HPDE6-E6E7 (cell line): ENCODE results near the gene SMIM24.
"Not testable (repeated sequence)": the region's sequence is repeated elsewhere in the genome, so short reads cannot be mapped to it uniquely, and the experiment has no call there.

Source experiments
- DNase-seq: peaks from one replicate; pipeline ENCODE4 v3.0.0; 2011; ENCODE audit warnings: missing footprints; ENCODE audit errors: extremely low spot score

The SMIM24 gene

DNA sequence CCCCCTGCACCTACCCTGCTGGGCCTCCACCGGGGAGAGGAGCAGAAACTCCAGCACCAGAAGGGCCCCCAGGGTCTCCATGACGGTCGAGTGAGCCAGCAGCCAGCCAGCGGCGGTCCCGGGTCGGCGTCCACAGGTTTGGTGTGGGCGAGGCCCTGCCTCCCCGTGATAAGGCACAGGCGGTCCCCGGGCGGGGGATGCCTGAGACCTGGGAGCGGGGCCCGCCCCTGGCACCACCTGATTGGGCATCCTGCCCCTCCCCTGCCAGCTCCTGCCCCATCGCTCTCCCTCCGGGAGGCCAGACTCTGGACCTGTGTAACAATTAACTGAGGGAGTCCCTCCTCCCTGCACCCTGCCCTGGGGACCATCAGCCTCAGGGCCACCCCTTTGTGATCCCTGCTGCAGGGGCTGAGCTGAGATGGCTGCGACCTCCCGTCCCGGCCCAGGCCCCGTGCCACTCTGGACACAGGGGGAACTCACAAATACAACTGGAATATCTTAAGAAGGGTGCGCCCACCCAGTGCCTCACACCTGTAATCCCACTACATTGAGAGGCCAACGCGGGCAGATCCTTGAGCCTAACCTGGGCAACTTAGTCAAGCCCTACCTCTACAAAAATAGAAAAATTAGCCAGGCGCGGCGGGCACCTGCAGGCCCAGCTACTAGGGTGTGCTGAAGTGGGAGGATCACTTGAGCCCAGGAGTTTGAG is at the start of gene SMIM24:
Gene SMIM24, minus strand, starts transcription at position 143 of the 709 bp plus-strand sequence. Its CDS starts 62 bp downstream, at position 81.
- no peak for DNase-seq

DNA sequence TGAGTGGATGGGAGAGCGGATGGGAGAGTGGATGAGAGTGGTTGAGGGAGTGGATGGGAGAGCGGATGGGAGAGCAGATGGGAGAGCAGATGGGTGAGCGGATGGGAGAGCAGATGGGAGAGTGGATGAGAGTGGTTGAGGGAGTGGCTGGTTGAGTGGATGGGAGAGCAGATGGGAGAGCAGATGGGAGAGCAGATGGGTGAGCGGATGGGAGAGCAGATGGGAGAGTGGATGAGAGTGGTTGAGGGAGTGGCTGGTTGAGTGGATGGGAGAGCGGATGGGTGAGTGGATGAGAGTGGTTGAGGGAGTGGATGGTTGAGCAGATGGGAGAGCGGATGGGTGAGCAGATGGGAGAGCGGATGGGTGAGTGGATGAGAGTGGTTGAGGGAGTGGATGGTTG is 49.0 kb upstream of the SMIM24 start:
- DNase-seq = not testable (repeated sequence)

DNA sequence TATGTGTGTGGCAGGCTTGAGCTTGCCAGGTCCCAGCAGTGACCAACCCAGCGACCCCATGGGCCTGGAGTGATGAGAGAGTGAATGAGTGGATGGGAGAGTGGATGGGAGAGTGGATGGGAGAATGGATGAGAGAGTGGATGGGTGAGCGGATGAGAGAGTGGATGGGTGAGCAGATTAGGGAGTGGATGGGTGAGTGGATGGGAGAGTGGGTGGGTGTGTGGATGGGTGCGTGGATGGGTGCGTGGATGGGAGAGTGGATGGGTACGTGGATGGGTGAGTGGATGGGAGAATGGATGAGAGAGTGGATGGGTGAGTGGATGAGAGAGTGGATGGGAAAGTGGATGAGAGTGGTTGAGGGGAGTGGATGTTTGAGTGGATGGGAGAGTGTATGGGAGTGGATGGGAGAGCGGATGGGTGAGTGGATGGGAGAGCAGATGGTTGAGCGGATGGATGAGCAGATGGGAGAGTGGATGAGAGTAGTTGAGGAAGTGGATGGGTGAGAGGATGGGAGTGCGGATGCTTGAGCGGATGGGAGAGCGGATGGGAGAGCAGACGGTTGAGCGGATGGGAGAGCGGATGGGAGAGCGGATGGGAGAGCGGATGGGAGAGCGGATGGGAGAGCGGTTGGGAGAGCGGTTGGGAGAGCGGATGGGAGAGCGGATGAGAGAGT is 48.4 kb upstream of the SMIM24 start:
- no peak for DNase-seq

DNA sequence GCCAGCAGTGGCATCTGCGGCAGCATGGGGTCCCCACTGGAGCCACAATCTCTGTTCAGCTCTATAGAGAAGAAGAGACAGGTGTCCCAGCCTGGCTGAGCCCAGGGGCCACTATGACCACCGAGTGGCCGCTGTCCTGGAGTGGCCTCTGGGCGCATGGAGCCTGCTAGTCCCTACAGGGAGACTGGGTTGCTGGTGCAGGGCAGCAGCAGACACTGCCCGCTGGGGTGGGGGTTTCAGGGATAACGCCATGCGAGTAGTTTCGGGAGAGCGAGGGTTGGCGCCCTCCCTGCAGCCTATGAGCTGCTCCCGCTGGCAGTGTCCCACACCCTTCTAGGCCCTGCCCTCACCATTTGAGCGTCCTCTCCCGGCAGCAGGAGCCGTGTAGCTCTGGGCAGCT is 47.8 kb upstream of the SMIM24 start:
- no peak for DNase-seq

DNA sequence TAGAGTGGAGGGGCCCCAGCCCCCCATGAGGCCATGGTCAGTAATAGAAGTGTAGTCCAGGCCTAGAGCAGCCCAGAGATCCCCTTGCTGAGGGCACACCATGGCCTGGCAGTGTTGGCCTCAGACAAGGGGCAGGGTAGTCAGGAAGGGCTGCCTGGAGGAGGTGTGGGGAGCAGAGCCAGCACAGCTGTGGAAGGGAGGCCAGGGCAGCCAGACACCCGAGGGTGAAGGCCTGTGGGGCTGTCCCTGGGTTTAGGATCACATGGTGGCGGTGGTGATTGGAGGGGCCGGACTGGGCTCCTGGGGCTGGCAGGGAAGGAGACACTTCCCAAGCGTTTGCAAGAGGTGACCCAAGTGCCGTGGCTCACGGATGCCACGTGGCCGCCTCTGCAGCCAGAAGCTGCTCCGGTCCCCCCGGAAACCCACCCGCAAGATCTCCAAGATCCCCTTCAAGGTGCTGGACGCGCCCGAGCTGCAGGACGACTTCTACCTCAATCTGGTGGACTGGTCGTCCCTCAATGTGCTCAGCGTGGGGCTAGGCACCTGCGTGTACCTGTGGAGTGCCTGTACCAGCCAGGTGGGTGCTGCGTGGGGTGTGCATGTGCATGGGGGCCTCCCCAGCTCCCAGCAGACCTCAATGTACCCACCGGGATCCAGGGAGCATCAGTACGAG is 47.0 kb upstream of the SMIM24 start:
- DNase-seq = no peak

DNA sequence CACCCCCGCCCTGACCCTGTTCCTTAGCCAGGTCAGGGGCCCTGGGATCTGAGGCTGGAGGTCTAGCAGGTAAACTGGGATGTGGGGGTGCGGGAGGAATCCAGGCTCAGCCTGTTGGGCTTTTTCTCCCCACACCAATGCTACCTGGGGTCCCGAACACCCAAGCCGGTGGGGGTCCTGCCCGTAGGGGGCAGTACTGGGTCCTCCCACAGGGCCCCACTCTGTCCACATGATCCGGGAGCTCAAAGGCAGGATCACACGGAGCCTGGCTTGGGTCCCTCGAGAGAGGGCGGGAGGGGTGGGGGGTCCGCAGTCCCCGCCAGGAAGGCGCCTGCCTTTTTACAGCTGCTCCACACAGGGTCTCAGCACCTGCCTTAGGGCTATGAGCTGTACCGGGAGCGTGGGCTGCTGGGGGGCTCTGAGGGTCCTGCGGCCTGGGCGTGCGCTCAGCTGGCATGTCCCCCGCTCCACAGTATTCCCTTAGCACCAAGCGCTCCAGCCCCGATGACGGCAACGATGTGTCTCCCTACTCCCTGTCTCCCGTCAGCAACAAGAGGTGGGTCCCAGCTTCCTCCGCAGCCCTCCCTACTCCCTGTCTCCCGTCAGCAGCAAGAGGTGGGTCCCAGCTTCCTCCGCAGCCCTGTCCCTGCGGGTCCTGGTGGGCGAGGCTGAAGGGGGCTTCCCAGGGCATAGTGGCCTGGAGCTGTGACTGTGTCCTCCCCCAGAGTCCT is 46.3 kb upstream of the SMIM24 start:
- no peak for DNase-seq

DNA sequence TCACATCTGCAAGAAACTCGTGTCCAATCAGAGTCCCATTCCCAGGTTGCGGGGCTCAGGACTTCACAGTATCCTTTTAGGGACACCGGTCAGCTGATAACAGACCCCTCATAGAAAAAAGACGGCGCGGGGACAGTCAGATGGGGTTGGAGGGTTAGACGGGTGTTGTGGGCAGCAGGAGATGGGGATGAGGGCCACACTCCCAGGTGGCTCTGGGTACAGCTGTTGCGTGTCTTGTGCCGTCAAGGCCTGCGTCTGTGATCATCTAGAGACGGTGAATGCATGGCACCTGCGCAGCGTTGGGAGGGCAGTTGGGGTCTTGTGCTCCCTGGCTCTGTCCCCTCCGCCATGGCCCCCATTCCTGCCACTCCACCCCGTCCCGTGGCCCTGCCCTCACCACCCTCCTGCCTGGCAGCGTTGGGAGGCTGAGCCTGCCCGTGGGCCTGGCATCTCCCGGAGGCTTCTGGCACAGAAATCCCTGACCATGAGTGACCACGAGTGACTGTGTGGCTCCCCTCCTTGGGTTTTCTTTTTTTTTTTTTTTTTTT is 44.7 kb upstream of the SMIM24 start:
- no peak for DNase-seq

DNA sequence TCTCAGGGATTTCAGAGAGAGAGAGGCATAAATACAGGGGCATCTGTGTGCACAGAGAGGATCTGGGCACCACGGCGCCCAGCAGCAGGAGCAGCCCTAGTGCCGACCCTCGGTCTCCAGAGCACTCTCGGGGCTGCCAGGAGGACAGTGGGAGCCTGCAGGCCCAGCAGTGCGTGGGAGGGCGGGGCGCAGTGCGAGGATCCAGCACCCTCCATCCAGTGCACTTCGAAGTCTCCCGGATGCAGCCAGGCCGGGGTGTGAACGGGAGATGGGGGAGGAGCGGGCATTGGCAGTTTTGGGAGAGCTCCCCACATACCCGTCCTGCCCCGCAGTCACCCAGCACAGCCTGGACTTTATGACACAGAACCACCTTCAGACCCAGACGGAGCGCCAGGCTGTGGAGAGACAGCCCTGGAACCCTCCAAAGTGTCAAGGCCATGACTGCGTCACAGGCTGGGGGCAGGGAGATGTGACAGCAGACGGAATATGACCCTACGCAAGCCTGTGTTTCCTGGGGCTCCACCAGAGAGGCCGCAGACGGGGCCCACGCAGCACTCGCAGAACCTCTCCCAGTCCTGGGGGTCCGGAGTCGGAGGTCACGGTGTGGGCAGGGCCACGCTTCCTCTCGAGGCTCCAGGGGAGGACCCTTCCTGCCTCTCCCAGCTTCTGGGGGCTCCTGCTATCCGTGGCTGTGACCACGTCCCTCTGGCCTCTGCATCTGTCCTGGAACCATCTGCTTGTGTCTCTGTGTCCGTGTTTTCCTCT is 43.9 kb upstream of the SMIM24 start:
- no peak for DNase-seq

DNA sequence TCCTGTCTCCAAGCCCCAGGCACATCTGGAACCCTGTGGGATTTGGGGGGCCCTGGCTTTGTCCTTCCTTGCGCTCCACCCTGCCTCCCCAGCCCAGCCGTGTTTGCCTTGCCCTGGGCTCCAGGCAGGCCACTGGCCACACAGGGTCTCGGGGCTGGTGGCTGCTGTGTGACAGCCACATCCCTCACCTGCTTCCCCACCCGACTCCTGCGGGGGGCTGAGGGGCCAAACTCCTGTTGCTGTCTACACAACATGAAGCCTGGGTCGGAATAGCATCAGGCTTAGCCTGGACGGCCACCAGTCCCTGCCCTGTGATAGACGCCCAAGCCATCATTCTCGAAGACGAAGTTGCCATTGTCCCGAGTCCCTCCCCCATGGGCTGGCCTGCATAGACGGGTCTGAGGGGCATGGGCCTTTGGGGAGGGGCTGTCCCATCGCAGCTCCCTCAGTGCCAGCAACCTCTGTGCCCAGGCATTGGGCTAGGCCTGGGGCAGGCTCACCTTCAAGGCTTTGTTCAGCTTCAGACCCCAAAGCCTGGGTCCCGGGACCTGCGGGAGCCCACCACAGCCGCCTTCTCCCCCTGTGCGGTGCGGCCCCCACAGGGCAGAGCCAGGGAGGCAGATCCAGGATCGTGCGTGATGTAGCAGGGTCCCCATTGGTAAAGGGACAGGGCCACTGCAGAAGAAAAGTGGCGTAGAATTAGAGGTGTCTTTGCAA is 43.2 kb upstream of the SMIM24 start:
- no peak for DNase-seq

DNA sequence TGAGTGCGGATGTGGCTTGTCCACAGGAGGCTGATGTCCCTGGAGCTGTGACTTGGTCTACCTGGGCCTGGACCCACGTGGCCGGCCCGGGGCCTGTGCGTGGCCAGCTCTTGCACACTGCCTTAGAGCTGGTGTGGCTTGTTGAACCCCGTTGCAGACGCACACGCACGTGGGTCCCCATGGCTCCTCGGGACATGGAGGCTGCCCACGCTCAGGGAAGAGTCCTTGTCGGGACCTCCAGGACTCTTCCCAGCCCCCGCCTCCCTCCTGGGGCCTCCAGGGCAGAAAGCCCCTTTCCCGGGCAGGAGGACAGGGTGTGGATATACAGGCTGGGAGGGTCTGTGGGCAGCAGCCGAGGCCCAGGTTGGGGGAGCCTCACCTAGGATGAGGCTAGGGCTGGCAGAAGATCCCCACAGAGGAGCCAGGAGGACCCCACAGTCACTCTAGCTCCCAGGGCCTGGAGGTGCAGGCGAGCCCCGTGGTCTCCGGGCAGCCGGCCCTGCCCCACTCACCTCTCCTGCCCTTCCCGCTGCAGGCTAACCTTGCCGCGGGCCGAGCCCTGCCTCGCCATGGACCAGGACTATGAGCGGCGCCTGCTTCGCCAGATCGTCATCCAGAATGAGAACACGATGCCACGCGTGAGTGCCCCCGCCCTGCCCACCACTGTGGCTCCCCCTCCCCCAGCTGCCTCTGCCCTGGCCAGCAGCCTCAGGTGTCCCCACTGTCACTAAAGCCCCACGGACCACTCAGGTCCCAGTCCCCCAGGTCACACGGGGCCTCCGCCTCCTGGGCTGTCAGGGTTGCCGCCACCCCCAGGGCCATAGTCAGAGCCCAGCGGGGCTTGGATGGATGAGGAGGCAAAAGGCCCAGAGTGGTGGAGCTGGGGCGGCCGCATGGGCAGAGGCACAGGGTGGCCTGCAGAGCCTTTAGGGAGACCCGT is 42.4 kb upstream of the SMIM24 start:
- no peak for DNase-seq

DNA sequence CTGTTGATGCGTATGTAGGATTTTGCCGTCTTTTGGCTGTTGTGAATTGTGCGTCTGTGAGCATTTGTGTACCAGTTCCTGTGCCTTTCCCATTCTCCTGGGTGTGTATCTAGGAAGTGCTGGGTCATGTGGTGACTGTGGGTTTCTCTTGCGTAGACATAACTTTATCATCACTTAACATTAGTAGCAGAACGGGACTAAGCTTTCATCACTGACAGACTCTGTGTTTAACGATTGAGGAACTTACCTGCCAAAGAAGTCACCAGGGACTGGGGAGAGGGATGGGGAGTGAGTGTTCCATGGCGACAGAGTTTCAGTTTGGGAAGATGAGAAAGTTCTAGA is 40.8 kb upstream of the SMIM24 start:
- no peak for DNase-seq

DNA sequence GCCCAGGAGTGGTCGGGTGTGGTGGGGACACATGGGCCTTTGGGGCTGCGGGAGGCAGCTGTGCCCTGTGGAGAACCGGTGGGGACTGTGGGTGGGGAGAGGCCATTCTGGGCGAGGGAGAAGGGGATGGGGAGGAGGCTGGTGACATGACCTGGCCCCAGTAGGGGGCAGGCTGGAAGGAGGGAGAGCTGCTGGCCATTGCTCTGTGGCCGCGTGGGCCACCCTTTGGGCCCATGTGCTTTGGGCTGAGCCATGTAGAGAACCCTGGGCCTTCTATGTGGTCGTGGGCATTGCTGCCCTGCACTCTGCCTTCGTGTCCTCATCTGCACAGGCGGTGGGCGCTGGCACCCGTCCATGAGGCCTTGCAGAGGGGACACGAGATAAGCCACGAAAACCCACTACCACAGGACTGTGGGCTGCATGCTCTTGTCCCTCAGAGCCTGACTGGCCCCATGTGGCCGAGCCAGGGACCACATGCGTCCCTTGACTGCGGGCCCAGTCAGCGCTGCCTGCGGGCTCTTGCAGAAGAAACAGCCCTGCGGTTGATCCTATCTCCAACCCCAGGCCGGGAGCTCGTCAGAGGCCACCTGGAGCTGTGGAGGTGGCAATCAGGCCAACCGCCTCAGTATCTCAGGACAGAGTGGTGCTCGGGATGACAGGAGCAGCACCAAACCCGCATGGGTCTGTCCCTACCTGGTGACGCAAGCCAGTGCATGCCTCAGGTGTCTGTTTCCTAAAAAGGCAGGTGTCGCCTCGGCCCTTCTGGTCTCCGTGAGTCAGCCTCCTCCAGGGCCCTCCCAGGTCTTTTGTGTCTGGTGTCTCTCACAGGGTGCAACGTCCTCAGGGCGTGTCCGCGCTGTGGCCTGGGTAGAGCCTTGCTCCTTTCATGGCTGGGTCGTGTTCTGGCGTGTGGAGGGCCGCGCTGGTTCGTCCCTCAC is 40.1 kb upstream of the SMIM24 start:
- DNase-seq = peak; percentile 88

DNA sequence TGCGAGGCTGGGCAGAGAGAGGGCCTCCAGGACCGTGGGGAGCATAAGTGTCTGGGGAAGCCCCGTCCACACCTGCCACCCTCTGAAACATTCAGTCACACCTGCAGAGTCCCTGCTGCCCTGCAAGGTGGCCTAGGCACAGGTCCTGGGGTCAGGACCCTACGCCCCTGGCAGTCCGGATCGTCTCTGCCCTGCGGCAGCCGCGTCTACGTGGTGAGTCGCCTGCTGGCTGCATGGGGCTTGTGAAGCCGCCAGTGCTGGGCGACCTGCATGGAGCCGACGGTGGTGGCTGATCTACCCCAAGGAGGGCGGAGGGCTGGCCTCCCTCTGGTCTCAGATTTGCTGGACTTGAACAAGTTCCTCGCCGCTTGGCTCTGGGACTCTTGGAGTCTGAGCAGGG is 38.8 kb upstream of the SMIM24 start:
- no peak for DNase-seq

DNA sequence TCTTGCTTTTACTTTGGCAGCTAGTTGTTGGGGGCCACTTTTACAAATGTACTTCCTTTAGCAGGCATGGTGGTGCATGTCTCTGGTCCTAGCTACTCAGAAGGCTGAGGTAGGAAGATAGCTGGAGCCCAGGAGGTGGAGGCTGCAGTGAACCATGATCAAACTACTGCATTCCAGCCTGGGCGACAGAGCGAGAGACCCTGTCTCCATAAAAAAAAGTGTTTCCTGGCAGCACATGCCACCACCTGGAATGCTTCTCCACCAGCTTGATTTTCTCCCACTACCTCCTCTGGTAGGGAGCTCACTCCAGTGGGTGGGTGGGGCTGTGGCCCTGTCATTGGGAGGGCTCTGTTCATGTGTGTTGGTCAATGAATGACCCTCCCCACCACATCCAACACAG is 38.3 kb upstream of the SMIM24 start:
- no peak for DNase-seq

DNA sequence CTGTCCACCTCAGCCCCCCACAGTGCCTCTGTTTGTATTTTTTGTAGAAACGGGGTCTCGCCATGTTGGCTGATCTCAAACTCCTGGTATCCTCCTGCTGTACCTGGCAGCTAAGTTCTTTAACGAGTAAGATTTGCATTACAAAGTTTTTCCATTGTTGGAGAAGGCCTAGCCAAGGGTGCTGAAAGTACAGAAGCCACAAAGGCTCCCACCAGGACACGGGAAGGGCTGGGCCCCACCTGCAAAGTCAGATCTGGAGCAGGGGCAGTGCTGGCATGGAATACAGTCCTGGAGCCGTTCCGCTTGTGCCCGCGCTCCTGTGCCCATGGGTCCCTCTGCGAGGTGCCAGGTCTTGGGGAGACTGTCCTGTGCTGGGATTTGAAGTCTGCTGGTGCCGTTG is 37.9 kb upstream of the SMIM24 start:
- DNase-seq = no peak

DNA sequence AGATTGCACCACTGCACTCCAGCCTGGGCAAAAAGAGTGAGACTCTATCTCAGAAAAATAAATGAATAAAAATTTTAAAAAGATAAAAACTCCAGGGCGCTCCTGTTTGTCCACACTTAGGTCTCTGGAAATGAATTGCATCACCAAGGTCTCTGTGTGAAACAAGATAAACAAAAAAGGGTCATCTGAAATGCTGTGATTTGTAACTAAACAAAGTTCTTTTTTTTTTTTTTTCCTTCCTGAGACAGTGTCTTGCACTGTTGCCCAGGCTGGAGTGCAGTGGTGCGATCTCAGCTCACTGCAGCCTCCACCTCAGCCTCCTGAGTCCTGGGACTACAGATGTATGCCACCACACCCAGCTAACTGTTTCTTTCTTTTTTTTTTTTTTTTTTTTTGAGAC is 37.3 kb upstream of the SMIM24 start:
- no peak for DNase-seq

DNA sequence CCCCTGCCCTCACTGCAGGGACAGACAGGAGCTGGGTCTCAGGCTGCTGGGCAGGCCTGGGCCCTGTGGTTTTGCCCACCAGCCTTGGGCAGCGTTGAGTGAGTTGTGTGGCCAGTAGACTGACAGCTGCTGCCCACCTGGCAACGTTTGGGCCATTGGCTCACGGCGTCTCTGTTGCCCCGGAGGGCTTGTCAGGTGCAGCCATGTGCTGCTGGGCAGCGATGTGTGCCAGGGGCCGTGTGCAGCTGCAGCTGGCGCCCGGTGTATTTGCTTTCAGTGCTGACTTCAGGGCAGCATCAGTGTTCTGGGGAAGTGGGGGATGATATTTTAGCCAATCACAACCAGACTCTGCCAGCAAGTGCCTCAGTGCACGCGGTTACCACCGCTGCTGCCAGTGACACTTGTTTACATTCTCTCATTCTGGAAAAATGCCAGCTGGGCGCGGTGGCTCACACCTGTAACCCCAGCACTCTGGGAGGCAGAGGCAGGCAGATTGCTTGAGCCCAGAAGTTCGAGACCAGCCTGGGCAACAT is 36.4 kb upstream of the SMIM24 start:
- no peak for DNase-seq

DNA sequence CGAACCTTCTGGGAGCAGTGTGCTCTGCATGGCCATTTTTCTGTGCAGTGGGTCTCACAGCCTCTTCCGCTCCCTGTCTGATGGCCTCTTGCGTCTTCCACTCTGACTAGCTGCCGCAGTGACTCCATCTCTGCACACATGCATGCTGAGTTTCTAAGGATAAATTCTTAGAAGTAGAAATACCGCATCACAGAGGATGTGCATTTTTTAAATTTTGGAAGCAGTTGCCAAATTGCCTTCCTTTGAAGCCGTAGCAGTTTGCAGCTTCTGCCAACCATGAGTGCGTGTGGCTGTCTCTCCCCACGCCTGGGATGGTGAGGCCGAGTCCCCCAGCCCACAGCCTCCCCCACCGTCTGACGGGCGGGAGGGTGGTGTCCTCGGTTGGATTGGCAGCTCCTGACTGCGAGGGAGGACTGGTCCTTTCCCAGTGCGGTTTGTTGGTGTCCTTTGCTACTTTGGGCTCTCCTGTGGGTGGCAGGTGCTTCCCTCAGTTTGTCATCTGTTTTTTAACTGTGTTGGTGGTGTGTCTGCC is 35.6 kb upstream of the SMIM24 start:
- no peak for DNase-seq
